Kasumi-1 (cell line): ENCODE data around the gene RYR2.

Experiments
- DNase-seq, 2 experiments: peaks; one replicate each; lab custom pipeline; 2025; lab: John Stamatoyannopoulos, UW

RYR2 gene

DNA sequence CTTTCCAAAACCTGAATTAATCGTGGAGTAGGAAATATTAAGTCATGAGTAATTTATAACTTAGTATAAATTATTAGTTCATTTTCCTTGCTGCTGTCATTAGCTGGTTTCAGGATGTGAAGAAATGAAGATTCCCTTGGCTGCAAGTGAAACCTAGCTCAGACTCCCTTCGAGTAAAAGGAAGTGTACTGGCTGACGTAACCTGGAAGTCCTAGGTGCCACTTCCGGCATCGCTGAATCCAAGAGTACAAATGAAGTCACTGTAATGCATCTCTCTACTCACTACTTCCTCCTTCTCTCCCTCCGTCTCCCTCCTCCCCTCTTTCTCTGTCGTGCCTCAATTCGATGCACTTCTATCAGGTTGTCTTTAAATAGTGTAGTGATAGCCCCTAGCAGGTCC is 820.0 kb downstream of the RYR2 start:
- DNase-seq, result no peak

DNA sequence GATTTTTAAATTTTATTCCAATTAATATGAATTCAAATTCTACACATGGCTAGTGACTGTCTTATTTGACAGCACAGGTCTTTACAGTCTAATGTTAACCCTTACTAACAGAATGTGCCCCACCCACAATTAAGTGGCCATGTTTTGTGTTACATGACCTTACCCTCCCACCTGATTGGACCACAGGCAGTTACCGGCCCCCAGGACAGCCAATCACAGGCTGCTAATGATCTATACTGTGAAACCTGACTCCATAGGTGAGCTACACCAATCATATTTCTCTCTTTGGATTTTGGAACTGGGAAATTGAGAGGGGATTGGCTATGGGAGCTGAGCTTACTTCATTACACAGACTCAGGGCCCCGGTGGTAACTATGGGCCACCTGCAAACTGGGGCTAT is 821.2 kb downstream of the RYR2 start:
- no peak for DNase-seq

DNA sequence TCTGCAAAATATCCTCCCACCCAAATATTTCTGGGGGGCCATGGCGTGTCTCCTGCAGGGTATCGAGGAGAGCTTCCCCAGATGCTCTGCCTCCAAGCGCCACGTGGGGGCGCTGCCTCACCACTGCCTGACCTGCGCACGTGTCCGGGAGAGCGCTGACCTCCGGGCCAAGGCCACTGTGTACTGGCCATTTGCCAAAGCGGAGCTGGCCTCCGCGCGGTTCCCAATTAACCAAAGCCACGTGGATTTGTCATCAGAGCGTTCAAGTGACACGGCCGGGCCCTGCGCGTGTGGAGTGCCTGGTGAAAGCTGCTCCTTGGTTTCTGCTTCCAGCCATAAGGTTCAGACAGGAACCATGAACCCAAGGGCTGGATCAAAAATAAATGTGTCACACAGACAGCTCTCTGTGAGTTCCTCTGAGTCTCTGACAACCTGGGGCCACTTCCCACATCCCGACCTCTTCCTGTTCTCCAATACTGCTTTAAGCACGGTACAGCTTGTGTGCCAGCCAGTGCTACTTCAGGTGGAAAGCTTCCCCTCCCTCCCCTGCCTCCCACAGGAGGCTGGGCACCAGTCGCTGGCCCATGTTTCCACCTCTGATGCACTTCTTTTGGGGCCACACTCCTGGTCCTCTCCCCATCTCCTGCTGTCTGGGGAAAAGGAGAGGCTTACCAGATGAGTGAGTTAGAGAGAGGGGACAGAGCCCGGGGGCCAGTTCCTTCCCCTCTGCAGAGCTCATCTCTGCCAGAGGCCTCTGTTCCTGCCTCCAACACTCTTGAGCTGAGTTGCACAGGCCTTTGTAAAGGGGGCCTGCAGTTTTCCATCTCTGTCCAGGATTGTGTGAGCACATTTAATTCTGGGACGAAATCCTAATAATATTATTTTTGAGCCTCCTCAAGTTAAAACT is 822.6 kb downstream of the RYR2 start:
- DNase-seq, result peak; percentile 39 to 44

DNA sequence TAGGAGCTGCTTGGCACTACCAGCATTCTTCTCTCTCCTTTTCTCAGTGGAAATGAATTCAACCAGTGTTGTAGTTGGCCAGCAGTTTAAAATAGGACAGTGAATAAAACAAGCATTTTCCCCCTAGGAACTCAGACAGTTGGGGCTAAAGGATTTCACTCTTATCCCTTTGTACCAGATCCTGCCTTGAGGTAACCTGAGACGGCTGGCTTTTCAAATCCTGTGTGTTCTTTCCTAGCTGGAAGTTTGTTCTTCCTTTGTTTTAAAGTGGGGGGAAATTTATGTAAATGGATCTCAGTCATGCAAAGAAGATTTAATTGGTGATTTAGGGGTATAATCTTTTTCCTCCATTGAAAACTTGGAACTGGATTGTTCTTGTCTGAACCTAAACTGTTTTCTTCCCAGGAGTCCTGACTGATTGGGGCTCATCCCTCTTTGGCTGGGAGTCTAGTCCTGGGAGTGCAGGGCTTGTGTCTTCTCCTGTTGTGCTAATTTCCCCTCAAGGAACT is 825.5 kb downstream of the RYR2 start:
- no peak for DNase-seq

DNA sequence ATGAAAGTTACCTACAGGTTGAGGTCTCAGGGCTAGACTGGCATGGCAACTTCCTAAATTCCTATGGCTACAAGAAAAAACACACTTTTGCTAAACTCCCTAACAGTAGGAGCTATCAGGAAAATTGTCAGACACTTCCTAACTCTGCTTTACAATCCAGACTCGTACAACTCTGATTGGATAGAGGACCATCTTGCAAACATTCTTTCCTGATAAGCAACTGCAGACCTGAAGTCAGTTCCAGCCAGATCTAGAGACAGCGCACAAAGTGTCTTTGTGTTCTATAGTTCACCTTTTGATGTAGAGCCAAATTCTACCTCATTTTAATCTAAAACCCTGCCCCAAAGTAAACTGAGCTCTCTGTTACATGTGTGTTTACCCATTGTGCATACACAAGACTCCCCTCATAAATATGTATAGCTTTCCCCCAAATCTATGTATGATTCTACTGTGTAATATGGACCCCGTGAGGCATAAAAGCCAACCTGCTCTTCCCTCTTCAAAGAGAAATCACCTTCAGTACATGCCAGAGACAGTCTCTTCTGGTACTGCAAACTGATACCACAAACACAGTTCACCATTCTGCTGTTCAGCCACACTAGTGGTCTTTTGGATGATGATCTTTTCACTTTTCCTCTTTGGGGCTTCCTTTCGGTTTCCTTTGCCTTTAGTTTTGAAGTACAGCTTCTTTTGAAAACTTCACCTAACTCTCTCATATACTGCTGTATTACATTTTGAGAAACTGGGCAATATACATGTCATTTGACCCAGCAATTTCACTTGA is 827.0 kb downstream of the RYR2 start:
- DNase-seq, result no peak

DNA sequence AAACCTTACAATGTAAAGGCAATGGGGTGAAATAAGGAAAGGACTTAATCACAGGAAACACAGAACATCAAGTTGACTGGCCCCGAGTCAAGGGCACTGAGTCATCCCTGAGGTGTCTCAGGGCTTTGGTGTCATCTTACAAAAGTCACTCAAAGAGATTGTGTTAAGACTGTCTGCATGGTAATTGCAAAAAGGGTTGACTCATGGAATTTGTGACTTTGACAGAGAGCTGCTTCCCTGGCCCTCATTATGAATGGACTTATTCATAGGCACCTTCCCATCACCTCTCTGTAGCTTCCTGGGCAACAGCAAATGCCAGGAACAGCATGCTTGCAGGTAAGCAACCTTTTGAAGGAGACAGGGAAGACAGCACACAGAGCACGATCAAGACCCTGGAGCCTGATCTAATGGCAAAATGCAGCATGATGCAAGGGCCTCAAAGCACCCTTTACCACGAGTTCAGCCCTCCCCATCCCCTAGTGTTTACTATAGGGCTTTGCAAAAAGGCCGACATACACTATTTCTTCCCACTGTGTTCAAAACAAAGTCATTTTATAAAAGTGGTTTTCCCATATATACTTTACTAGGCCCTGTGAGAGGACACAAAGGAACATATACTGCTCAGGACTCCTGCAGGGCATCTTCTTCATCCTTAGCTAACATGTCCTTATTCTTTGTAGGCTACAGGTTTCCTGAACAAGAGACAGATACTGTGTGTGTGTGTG is 831.7 kb downstream of the RYR2 start:
- DNase-seq, result peak; percentile 64 to 65

DNA sequence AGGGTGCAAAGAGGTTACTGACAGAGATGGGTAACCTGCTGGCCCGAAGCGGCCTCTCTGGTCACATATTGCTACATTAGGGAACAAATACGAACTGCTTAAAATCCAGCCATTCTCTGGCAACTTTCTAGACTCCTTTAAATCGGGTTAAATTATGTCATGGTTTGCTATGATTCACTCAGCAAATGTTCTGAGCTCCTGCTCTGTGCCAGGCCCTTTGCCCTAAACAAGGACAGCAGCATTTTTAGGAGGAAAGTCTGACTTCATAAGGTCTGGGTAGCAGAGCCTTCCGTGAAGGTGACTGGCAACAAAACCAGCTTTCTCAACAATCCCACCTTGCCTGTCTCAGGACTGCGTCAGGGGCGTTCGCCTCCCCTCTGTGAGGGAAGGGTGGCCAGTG is 833.3 kb downstream of the RYR2 start:
- no peak for DNase-seq

DNA sequence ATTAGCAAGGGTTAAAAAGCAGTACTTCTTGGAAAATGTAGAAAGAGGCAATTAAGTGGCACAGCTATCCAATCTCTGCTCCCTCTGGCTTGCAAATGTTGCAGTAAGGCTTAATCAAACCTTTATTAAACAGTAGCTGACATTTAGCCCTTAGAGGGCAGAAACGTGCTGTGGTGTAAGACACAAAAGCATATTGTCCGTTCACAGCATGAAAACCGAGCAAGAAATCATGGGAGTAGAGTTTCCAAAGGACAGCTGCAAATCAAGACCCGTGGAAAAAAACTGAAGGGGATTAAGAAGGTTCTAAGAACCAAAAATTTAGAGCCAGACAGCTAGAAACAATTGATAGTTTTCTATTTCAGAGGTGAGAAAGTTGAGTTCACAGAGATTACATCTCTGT is 835.6 kb downstream of the RYR2 start:
- DNase-seq, result no peak

DNA sequence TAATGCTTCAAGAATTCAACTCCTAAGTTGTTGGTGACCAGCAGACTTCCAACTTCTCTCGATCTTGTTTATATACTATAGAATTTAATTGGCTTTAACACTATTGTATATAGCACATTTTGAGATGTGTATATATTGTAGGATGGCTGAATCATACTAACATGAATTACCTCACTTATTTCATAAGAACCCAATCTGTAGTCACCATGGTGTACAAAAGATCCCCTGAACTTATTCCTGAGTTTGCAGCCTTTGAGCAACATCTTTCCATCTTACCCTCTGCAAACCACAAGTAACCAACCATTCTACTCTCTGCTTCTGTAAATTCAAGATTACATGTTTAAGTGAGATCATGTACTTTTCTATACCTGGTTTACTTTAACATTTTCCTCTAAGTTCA is 836.4 kb downstream of the RYR2 start:
- no peak for DNase-seq

DNA sequence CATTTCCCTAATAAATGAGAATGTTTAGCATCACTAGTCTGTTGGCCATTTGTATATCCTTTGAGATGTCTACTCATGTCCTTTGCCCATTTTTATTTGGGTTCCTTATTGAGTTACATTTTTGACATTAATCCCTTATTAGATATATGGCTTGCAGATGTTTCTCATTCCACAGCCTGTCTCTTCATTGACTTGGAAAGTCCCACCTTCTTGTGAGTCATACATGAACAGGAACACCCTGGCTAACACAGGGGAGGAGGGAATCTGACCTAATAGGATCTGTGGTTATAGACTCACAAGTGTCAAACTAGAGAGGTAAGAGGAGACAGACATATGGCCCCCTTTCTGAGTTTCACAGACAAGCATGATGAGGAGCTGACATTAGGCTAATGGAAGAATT is 837.2 kb downstream of the RYR2 start:
- no peak for DNase-seq
